Measurements from ENCODE around the gene TNRC6C.
"Not testable (repeated sequence)": the region's sequence is repeated elsewhere in the genome, so short reads cannot be mapped to it uniquely, and the experiment has no call there.

TNRC6C gene

DNA sequence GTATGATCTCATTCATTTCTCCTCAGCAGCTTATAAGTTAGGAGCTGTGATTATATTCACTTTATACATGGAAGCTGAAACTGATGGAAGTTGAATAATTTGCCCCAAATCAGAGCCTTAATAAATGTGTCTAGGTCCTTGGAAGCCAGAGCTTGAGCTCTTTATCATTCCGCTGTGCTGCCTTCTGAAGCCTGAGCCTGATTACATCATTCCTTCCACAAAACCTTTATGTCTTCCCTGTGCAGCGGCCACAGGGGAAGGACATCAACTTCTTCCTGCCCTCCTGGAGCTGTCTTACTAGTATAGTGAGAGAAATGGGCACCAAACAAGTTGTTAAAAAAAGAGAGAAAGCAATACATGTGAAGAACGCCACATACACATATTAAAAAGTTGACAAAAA lies 6.8 kb downstream of the TNRC6C start:
- DNase-seq: no peak

DNA sequence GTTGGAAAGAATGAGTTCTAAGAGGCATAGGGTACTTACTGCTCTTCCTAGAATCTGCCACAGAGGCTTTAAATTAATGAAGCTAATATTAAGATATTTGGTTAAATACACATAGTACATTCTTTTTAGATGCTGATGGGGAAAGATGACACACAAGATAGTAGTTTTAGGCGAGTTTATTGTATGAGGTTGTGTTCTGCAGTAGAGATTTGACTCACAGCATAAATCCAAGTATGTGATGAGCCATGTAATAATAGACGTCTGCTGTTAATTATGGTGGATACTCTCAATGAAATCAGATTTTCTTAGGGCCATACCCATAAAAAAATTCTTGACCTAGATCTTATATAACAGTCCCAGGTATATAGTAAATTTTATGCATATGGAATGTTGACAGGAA lies 8.0 kb downstream of the TNRC6C start:
- DNase-seq: no peak

DNA sequence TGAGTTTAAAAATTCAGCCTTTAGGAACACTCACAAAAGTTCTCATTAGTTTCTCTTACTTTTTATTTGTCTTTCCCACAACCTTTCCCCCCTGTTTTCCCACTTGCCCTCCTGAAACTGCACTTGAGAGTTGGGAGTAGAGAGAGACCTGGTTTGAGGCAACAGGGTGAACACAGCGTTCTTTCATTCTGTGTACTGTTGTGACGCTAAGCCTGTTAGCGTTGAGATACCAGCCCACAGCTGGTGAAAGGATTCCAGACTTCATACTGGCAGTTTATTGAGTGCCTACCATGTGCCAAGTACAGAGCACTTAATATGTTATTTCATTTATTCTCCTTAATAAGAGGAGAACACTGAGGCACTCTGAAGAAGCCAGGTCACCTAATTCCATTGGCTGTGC lies 10.3 kb downstream of the TNRC6C start:
- DNase-seq: no peak

DNA sequence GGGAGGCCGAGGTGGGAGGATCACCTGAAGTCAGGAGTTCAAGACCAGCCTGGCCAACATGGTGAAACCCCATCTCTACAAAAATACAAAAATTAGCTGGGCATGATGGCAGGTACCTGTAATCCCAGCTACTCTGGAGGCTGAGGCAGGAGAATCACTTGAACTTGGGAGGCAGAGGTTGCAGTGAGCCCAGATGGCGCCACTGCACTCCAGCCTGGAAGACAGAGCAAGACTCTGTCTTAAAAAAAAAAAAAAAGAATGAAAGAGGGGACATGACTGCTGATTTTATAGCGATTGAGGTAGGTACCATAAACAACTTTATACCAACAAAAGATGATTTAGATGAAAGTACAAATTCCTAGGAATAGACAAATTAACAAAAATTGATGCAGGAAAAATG lies 13.8 kb downstream of the TNRC6C start:
- DNase-seq: not testable (repeated sequence)

DNA sequence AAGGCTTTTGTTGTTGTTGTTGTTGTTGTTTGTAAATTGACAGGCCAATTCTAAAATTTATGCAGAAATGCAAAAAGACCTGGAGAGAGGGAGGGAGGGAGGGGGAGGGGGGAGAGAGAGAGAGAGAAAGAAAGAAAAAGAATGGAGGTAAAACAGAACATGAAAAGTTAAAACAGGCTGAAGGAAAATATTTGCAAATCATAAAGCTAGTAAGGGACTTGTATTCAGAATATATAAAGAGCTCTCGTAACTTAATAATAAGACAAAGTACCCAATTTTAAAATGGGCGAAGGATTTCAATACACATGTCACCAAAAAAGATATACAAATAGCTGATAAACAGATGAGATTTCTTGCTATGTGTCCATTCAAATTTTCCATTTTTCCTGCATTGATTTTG lies 15.4 kb downstream of the TNRC6C start:
- no peak for DNase-seq

DNA sequence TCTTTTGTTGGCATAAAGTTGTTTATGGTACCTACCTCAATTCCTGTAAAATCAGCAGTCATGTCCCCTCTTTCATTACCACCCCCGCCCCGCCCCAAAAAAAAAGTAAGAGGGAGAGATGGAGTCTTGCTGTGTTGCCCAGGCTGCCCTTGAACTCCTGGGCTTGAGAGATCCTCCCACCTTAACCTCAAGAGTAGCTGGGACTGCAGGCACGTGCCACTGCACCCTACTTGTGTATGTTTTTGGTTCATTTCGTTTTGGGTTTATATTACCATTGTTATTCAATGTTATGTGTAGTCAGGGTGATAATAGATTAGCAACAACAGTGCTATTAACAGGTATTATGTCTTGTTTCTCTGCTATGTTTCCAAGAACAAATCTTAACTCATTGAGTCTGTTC lies 15.9 kb downstream of the TNRC6C start:
- no peak for DNase-seq

DNA sequence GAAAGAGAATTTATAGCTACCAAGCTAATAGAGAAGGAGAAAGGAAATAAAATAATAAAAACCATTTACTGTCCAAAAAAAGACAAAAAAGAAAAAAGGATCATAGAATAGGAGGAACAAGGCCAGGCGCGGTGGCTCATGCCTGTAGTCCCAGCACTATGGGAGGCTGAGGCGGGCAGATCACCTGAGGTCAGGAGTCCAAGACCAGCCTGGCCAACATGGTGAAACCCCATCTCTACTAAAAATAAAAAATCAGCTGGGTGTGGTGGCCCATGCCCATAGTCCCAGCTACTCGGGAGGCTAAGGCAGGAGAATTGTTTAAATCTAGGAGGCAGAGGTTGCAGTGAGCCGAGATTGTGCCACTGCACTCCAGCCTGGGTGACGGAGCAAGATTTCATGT lies 23.9 kb downstream of the TNRC6C start:
- not testable (repeated sequence) for DNase-seq

DNA sequence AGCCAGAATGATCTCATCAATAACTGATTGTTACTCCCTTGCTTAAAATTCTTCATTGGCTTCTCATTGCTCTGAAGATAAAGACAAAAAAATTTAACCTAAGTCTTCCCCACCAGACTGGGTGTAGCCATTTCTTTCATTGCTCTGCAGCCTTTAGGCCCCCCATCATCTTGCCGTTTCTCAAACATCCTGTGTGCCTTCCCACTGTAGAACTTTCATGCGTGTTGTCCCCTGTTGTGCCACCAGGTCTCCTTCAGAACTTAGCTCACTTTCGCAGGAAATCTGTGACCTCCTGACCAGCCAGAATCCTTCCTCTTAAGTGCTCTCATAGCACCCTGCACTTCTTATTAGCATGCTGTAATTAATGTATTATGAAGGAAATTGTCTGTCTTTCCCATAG lies 31.8 kb downstream of the TNRC6C start:
- no peak for DNase-seq

DNA sequence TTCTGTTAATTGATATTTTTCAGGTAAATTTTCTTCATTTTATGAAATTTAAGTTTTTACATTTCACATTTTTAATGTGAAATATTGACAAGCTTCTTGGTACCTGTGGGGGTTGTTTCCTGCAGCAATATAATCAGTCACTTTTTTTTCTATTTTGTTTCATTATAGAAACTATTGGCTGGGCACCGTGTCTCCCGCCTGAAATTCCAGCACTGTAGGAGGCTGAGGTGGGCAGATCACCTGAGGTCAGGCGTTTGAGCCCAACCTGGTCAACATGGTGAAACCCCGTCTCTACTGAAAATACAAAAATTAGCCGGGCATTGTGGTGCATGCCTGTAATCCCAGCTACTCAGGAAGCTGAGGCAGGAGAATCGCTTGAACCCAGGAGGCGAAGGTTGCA lies 35.2 kb downstream of the TNRC6C start:
- DNase-seq: not testable (repeated sequence)

DNA sequence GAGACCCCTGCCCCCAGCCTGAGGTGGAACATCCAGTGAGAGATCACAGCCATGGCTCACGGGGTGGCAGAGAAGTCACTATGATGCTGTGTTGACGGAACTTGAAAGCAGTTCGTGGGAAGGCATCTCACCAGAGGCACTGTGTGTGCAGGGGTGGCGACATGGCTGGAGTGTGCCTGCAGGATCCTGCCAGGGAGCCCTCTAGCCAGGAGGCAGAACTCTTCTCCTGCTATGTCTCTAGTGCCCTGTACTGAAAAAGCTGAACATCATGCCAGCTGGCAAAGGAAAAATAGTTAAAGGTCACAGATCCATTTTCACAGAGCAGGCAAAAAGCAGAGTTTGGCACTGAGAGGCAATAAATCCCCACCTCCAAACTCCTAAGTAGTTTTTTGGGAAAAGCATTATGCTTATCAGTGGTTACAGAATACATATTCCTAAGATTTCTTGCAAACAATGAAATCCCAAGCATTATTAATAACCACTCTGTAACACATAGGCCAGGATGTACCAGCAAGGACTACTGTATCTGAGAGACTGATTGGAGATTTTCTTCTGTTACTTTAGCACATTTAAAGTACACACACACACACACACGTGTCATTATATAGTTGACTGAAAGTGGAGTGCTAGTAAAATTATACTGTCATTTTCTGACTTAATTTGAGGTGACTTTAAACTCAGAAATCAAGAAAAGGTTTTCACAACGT lies 36.8 kb downstream of the TNRC6C start:
- DNase-seq: peak; percentile 4

DNA sequence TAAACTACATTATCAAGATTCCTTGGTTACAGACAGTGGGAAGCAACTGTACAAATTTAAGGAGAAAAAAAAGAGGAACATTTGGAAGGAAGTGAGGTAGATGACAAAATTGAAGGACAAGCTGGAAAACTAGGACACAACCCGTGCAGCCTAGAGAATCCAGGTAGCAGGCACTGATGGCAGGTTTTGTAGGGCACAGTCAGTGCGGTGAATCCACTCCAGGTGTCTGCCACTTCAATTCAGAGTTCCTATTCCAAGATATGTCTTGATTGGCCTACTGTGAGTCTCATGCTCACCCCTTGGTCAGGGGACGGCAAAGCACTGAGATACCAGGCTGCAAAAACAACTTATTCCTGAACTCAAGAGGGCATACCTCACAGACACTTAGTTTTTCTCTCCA lies 37.8 kb downstream of the TNRC6C start:
- no peak for DNase-seq

DNA sequence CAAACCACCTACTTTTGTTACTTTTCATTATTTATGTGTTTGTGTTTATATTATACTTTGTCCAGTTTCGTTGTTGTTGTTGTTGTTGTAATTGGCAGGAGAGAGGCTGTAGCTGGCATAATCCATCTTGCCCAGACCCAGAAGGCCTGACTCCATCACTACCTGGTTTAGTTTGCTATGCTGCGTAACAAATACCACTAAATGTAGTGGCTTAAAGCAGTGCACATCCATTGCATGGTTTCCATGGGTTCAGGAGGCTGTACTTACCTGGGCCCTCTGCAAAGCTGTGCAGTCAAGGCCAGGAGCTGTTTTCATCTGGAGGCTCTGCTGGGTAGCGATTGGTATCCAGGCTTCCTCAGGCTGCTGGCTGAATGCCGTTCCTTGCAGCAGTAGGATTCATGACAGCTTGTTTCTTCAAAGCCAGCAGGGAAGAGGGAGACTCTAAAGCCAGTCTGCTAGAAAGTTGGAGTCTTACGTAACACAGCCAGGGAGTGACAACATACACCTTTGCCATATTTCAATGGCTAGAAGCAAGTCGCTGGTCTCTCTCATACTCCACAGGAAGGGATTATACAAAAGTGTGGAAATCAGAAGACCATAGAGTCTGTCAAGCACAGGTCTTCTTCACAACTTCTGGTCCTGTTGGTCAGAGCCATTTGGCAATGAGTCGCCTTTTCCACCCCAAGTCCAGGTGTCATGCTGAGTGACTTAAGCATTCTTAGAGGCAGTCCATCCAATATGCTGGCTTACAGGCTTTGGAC lies 41.1 kb downstream of the TNRC6C start:
- no peak for DNase-seq

DNA sequence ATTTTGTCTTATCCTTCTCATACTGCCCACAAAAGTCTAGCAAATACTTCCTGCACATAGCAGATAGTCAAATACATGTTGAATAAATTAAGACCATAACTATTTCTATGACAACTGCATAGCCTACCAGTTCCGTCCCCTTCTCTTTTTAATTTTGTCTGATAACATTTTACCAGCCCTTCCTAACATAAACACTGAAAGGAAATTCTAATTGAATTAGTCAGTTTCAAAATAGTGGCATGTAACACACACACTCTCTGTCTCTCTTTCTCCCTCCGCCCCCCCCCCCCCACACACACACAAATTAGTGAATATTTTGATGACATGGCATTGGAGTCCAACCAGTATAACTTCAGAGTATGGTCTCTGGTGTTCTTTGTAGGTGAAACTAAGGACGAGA lies 41.8 kb downstream of the TNRC6C start:
- no peak for DNase-seq

DNA sequence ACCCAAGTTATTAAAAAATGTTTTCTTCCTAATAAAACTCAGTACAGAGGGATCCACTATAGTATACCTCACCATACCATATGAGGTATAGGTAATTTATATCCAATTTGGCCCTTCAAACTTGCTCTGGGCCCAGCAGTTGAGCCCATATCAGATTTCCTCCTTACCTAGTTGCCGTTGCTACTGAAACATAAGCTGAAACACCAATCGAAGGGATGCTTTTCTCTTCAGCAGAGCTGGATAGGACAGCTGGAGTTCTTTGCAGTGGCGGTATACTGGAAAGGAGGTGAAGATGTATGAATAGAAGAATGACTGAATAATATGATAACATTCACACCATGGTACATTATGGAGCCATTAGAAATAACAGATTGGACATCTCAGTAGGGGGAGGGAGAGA lies 42.7 kb downstream of the TNRC6C start:
- DNase-seq: no peak

DNA sequence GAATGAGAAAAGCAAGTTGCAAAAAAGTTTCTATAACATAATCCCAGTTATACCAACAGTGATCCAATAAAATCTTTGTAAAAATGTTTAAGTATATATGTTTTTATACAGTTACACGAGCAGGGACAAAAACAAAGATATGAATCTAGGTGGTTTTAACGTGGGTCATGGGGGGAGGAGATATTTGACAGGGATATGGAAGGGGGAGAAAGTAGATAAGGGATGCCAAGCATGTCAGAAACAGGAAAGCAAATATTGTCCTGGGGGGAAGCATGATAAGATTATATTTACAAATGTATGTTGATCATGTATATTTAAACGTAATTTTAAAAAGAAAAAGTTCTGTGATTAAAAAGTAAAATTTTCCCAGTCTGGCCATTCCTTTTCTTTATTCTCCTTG lies 43.1 kb downstream of the TNRC6C start:
- DNase-seq: no peak

DNA sequence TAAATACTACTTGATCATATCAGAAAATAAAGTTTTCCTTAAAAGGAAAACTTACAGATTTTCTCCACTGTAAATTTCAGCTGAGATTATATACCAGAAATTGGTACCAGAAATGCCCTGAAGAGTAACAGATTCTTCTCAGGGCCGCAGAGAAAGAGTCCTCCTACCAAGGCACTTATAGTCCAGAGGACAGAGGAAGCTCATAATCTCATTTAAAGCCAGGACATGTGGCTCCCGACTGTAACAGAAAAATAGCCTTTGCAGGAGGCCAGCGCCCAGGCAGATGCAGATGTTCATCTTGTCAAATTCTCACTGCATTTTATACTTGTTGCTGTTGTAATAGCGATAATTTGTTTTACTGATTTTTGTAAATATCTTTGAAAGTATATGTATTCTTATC lies 43.7 kb downstream of the TNRC6C start:
- DNase-seq: no peak

DNA sequence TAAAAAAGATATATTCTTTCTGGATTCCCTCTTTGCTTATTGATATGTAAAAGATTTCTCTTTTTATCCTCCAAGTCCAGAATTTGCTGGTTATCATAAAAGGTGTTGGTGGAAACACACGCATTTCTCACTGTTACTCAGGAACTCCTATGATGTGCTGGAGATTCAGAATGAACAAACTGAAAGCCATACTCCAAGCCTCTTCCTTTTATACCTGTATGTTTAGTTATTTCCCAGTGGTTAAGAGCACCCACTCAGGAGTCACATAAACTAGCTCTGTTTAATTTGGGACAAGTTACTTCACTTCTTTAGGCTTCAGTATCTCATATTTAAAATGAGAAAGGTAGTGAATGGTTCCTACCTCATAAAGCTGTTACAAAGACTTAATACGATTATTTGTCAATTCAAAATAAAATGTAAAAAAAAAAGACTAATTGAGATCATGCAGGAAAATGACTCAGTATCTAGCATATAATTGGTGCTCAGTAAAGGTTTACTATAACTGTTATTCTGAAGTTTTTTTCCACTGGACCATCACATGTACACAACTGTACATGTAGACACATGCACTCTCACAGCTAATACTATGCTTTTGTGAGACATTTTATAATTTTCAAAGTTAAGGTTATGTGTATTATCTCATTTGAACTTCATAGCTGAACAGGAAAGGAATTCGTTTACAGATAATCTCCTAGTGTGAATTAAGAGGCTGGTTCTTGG lies 47.1 kb downstream of the TNRC6C start:
- no peak for DNase-seq

DNA sequence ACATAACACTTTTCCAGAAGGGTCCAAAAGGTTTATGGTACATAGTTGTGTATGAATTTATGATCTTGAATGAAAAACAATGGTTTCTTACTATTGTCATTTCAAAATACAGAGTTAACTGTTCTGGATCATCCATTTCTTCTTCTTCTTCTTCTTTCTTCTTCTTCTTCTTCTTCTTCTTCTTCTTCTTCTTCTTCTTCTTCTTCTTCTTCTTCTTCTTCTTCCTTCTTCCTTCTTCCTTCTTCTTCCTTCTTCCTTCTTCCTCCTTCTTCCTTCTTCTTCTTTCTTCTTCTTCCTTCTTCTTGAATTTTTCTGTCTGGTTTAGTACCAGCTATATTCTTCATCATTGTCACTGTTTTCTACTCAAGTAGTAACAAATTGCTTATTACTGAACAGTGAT lies 47.8 kb downstream of the TNRC6C start:
- no peak for DNase-seq

DNA sequence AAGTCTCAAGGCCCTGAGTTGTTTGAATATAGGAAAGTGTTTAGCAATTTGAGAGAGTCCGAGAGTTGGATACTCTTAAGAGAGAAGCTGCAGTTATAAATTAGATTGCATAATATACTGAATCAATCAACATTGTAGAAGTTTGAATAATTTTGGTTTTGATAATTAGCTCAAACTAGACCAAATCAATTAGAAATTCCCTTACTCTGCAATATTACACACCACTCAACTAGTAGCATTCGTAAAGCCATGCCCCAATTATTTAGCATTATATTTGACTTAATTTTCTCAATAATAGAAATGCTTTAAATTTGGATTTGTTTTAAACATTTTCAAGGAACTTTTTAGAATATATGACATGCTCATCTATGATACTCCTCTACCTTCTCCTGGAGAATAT lies 49.1 kb downstream of the TNRC6C start:
- no peak for DNase-seq

DNA sequence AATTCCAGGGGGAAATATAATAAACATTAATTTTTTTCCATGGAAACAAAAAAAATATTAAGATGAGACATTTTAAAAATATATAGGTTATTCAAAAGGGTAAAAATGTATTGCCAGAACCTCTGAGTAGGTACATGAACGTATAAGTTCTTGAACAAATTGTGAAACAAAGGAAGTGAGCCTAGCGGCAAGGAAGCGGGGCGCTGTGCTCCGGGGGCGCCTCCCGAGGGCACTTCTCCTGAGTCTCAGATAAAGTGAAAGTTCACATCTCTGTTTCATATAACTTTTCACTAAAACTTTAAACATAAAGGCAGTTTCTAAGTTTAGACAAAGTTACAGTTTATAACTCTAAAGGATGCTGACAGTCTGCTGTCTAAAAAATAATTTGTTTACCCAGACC lies 52.3 kb downstream of the TNRC6C start:
- peak; percentile 18 for DNase-seq

DNA sequence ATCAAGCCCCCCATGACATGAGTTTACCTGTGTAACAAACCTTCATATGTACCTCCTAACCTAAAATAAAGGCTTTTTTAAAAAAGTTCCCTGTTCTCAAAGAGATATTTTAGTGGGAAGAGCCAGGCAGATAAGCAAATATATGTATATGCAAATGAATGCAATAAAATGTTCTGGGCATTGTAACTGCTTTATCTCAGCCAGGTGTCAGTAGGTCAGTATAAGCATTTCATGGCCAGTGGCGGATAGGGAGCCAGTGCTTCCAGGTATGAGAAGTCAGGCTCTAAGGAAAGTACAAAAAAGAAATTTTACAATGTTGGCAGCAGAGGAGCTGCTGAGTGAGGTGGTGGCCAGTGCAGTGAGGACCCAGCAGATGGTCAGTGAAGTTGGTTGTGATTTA lies 53.9 kb downstream of the TNRC6C start:
- no peak for DNase-seq

DNA sequence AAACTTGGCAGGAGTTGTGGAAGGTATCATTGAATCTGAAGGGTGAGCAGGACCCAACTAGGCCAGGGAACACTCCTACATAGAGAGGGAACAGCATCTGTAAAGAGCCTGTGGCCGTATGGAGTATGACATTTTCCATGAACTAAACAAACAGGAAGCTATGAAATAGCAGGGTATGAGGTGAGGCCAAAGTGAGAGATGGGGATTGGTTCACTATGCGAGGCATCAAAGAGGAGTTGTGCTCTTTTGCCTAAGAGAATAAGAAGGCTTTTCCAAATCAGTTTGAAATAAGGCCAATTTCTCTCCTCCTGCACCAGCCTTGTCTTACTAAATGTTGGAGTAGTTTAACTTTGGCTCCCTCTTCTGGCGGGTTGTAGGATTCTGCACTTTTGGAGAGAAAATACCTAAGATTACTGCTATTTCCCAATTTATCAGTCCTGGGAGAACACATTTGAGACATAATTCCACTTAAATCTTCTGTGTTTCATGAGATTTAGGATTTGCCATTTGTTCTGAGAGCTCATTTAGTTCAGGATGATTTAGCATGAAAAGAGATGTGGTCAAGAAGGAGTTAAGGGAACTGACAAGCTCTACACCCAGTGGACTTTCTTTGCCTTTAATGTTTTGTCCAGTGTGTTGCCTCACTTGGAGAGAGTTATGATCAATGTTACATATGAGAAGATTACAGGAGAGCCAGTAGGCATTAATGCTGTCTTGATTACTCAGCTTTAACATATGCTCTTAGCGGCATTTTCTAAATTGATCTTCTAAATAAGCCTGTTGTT lies 55.4 kb downstream of the TNRC6C start:
- DNase-seq: peak; percentile 72

DNA sequence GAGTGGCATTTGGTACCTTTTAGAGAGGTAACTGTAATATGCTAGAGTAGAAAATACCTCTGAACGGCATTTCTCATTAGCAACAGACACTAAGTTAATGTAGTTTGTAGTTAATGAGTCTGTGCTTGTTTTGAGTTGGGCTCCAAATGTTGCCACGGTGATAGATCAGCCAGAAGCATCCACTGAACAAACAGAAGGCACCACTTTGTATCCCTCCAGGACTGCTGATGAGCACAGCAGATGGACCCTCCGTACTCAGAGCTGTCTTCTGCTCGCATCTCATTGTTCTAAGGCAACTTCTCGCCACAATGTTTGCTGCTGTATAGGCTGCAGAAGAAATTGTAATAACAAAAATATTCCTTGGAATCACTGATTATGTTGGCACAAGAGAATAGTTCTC lies 56.1 kb downstream of the TNRC6C start:
- DNase-seq: no peak
